H9 (cell line): ENCODE data around the gene FGB. TPM values are rescaled to one million over a fixed set of nuclear protein-coding genes. Genes with fewer than 3 reads are reported as not detected.

Experiments used
- DNase-seq: peaks from one replicate; pipeline ENCODE4 v3.0.0-alpha.2; 2017
- H2AFZ ChIP-seq: one replicate; pipeline ENCODE4 v1.6.1; 2013; ENCODE audit warnings: mild to moderate bottlenecking, low read length, control low read depth, moderate library complexity
- H2AK5ac ChIP-seq: 2 replicates; pipeline ENCODE4 v1.6.1; 2013; ENCODE audit warnings: low read length, control low read depth, mixed read lengths; ENCODE audit not compliant: insufficient read length
- H2BK120ac ChIP-seq: one replicate; pipeline ENCODE4 v1.6.1; 2013; ENCODE audit warnings: low read depth, mild to moderate bottlenecking, low read length, control low read depth, inconsistent platforms; ENCODE audit not compliant: poor library complexity, severe bottlenecking
- H2BK12ac ChIP-seq: 2 replicates; pipeline ENCODE4 v1.6.1; 2013; ENCODE audit warnings: low read length, control low read depth, mixed read lengths, low read depth; ENCODE audit not compliant: insufficient read length
- H2BK15ac ChIP-seq: 2 replicates; pipeline ENCODE4 v1.6.1; 2013; ENCODE audit warnings: low read depth, low read length, control low read depth
- H2BK20ac ChIP-seq: one replicate; pipeline ENCODE4 v1.6.1; 2013; ENCODE audit warnings: low read depth, mild to moderate bottlenecking, low read length, control low read depth, inconsistent platforms; ENCODE audit not compliant: poor library complexity, severe bottlenecking
- H2BK5ac ChIP-seq: 2 replicates; pipeline ENCODE4 v1.6.1; 2013; ENCODE audit warnings: low read length, control low read depth, mixed read lengths; ENCODE audit not compliant: insufficient read length
- H3K14ac ChIP-seq: 2 replicates; pipeline ENCODE4 v1.6.1; 2013; ENCODE audit warnings: low read length, control low read depth; ENCODE audit not compliant: insufficient read depth
- H3K18ac ChIP-seq: 2 replicates; pipeline ENCODE4 v1.6.1; 2013; ENCODE audit warnings: low read depth, mild to moderate bottlenecking, mixed read lengths, low read length, control low read depth; ENCODE audit not compliant: insufficient read length
- H3K23ac ChIP-seq: 2 replicates; pipeline ENCODE4 v1.6.1; 2013; ENCODE audit warnings: low read length, control low read depth, mixed read lengths, low read depth; ENCODE audit not compliant: insufficient read length
- H3K23me2 ChIP-seq: 2 replicates; pipeline ENCODE4 v1.6.1; 2013; ENCODE audit warnings: low read depth, mild to moderate bottlenecking, mixed read lengths, low read length, control low read depth; ENCODE audit not compliant: insufficient read length, poor library complexity, severe bottlenecking
- H3K27ac ChIP-seq: 2 replicates; pipeline ENCODE4 v1.5.1; 2013; ENCODE audit warnings: low read length, control low read depth, mixed read lengths, low read depth; ENCODE audit not compliant: insufficient read length
- H3K27me3 ChIP-seq: 2 replicates; pipeline ENCODE4 v1.6.1; 2013; ENCODE audit warnings: low read length, control low read depth, inconsistent platforms; ENCODE audit not compliant: insufficient read depth
- H3K4ac ChIP-seq: 2 replicates; pipeline ENCODE4 v1.6.1; 2013; ENCODE audit warnings: low read depth, mild to moderate bottlenecking, control low read depth, inconsistent platforms, low read length, moderate library complexity
- H3K4me1 ChIP-seq: 2 replicates; pipeline ENCODE4 v1.6.1; 2013; ENCODE audit warnings: low read length, control low read depth, inconsistent platforms; ENCODE audit not compliant: insufficient read depth
- H3K4me2 ChIP-seq: 2 replicates; pipeline ENCODE4 v1.6.1; 2013; ENCODE audit warnings: low read length, control low read depth, mixed read lengths; ENCODE audit not compliant: insufficient read length, insufficient read depth
- H3K56ac ChIP-seq: 2 replicates; pipeline ENCODE4 v1.6.1; 2013; ENCODE audit warnings: low read depth, mild to moderate bottlenecking, mixed read lengths, low read length, control low read depth; ENCODE audit not compliant: insufficient read length
- H3K79me1 ChIP-seq: 2 replicates; pipeline ENCODE4 v1.6.1; 2013; ENCODE audit warnings: low read depth, mild to moderate bottlenecking, moderate library complexity, low read length, control low read depth, inconsistent platforms; ENCODE audit not compliant: insufficient read depth, poor library complexity, severe bottlenecking
- H3K79me2 ChIP-seq: 2 replicates; pipeline ENCODE4 v1.6.1; 2013; ENCODE audit warnings: low read length, control low read depth, inconsistent platforms; ENCODE audit not compliant: insufficient read depth
- H3K9ac ChIP-seq: 2 replicates; pipeline ENCODE4 v1.6.1; 2013; ENCODE audit warnings: low read length, control low read depth, mixed read lengths; ENCODE audit not compliant: insufficient read length; ENCODE audit errors: extremely low read depth
- H3K9me3 ChIP-seq: one replicate; pipeline ENCODE4 v1.6.1; 2013; ENCODE audit warnings: low read depth, low read length, inconsistent platforms; ENCODE audit not compliant: control insufficient read depth
- H3T11ph ChIP-seq: one replicate; pipeline ENCODE4 v1.6.1; 2013; ENCODE audit warnings: mild to moderate bottlenecking, low read length, control low read depth, inconsistent platforms
- H4K20me1 ChIP-seq: one replicate; pipeline ENCODE4 v1.6.1; 2013; ENCODE audit not compliant: control insufficient read depth, insufficient read length, insufficient read depth
- H4K5ac ChIP-seq: 2 replicates; pipeline ENCODE4 v1.6.1; 2013; ENCODE audit warnings: low read depth, mild to moderate bottlenecking, mixed read lengths, low read length, control low read depth; ENCODE audit not compliant: insufficient read length
- H4K8ac ChIP-seq: replicated peaks from 2 replicates; pipeline ENCODE4 v1.6.1; 2013; ENCODE audit warnings: low read length, control low read depth, mixed read lengths, low read depth; ENCODE audit not compliant: insufficient read length
- H4K91ac ChIP-seq: 2 replicates; pipeline ENCODE4 v1.6.1; 2013; ENCODE audit warnings: low read depth, mild to moderate bottlenecking, moderate library complexity, mixed read lengths, low read length, control low read depth; ENCODE audit not compliant: insufficient read length
- H3K27ac Mint-ChIP-seq, 3 experiments: 2 replicates in 2 of 3; 3 replicates in 1 of 3; pipeline ENCODE4 v1.8.0; 2020 to 2021; ENCODE audit warnings: mixed read lengths in 3 of 3, mild to moderate bottlenecking in 1 of 3, moderate library complexity in 1 of 3
- H3K27me3 Mint-ChIP-seq: 2 replicates; pipeline ENCODE4 v1.8.0; 2021; ENCODE audit warnings: low read depth, mild to moderate bottlenecking, moderate library complexity, mixed read lengths
- H3K36me3 Mint-ChIP-seq, 3 experiments: 2 replicates in 2 of 3; 3 replicates in 1 of 3; pipeline ENCODE4 v1.8.0; 2020 to 2021; ENCODE audit warnings: low read depth in 3 of 3, mixed read lengths in 3 of 3; ENCODE audit not compliant: insufficient read depth in 1 of 3
- H3K4me1 Mint-ChIP-seq, 2 experiments: 2 replicates each; pipeline ENCODE4 v1.8.0; 2020; ENCODE audit warnings: mixed read lengths in 2 of 2
- H3K4me3 Mint-ChIP-seq, 2 experiments: 2 replicates in 1 of 2; 3 replicates in 1 of 2; pipeline ENCODE4 v1.8.0; 2020 to 2021; ENCODE audit warnings: mild to moderate bottlenecking in 2 of 2, mixed read lengths in 2 of 2, moderate library complexity in 1 of 2
- H3K9me3 Mint-ChIP-seq, 2 experiments: 2 replicates in 1 of 2; 3 replicates in 1 of 2; pipeline ENCODE4 v1.8.0; 2020; ENCODE audit warnings: mild to moderate bottlenecking in 2 of 2, mixed read lengths in 2 of 2, moderate library complexity in 1 of 2
- CTCF ChIP-seq: fragments of 200-600 bp; sonication (generic); conservative IDR thresholded peaks from 3 replicates; pipeline ENCODE4 v1.8.0; 2021; ENCODE audit warnings: antibody characterized with exemption, mild to moderate bottlenecking
- WGBS: extraction: QIAGEN DNeasy Blood & Tissue Kit; methylation state at CpG from one replicate; pipeline ENCODE4 v1.1.7; 2013; ENCODE audit warnings: missing lambda C conversion rate, low lambda C conversion rate, mixed read lengths; ENCODE audit not compliant: insufficient read length; ENCODE audit errors: extremely low coverage; 5-methylcytosine and 5-hydroxymethylcytosine counted together
- total RNA-seq: library from RNA; stranded (reverse); gene quantifications from 2 replicates; pipeline ENCODE4 v1.2.1, GENCODE V29; 2021

Gene FGB
- total RNA-seq, 1 experiment from 2014 or later: not detected

- no peak overlapping the region for H3K4me3 Mint-ChIP-seq
- peaks cover 0 to 4% of the 10 kb centered on the region in 2 experiments; a peak in 2 of 4 replicates for H3K4me1 Mint-ChIP-seq
- H3K14ac ChIP-seq: no peak overlapping the region
- H3K4ac ChIP-seq: no peak overlapping the region
- no peak overlapping the region for H4K91ac ChIP-seq
- DNase-seq: no peak
- H3K27ac ChIP-seq: no peak overlapping the region
- no peak overlapping the region for H3K9ac ChIP-seq
- no peak overlapping the region for H3K23ac ChIP-seq
- no peaks in the 10 kb centered on the region for H3K27me3 Mint-ChIP-seq
- no peaks in the 10 kb centered on the region for H4K20me1 ChIP-seq
- no peaks in the 10 kb centered on the region for H3K36me3 Mint-ChIP-seq
- no peaks in the 10 kb centered on the region for H3K79me1 ChIP-seq
- WGBS: no CpG with 5 or more reads among the region's 5 CpGs
- H4K5ac ChIP-seq: no peak overlapping the region
- H3K9me3 Mint-ChIP-seq: no peaks in the 10 kb centered on the region
- H2AK5ac ChIP-seq: no peak overlapping the region
- no peak overlapping the region for H2BK20ac ChIP-seq
- no peak for TF ChIP-seq CTCF
- no peak overlapping the region for H2BK15ac ChIP-seq
- H4K8ac ChIP-seq: no peak overlapping the region
- no peak overlapping the region; a peak in 1 of 7 replicates for H3K27ac Mint-ChIP-seq
- H2BK120ac ChIP-seq: no peak overlapping the region
- H3T11ph ChIP-seq: no peak overlapping the region
- no peaks in the 10 kb centered on the region for H3K27me3 ChIP-seq
- H3K9me3 ChIP-seq: no peaks in the 10 kb centered on the region
- H3K18ac ChIP-seq: no peak overlapping the region
- no peak overlapping the region for H3K56ac ChIP-seq
- H2BK5ac ChIP-seq: no peak overlapping the region
- peak overlapping the region; percentile 73 for H2AFZ ChIP-seq
- no peaks in the 10 kb centered on the region for H3K4me1 ChIP-seq
- no peak overlapping the region for H2BK12ac ChIP-seq
- no peaks in the 10 kb centered on the region for H3K79me2 ChIP-seq
- no peaks in the 10 kb centered on the region for H3K23me2 ChIP-seq
- H3K4me2 ChIP-seq: no peak overlapping the region
Measured at GRCh38 chr4:154566639-154567204, 3.9 kb downstream of the FGB start.
